HAP-1 (cell line): ENCODE data around the gene SLC6A9.

Experiments used
- DNase-seq, 2 experiments: peaks; one replicate each; pipeline ENCODE4 v3.0.0-alpha.2; 2016 to 2020; ENCODE audit warnings: low spot score in 2 of 2
- H3K27me3 ChIP-seq: fragments of 250-450 bp; sonication (Bioruptor Pico); 2 replicates; pipeline ENCODE4 v1.5.1; 2020; ENCODE audit warnings: low read depth, mild to moderate bottlenecking, moderate library complexity
- H3K36me3 ChIP-seq: fragments of 250-450 bp; sonication (Bioruptor Pico); replicated peaks from 2 replicates; pipeline ENCODE4 v1.5.1; 2020; ENCODE audit warnings: mild to moderate bottlenecking
- H3K4me1 ChIP-seq: fragments of 250-450 bp; sonication (Bioruptor Pico); 2 replicates; pipeline ENCODE4 v1.5.1; 2020; ENCODE audit warnings: mild to moderate bottlenecking
- H3K4me3 ChIP-seq: fragments of 250-450 bp; sonication (Bioruptor Pico); 2 replicates; pipeline ENCODE4 v1.5.1; 2020; ENCODE audit warnings: mild to moderate bottlenecking, moderate library complexity
- H3K9me3 ChIP-seq: fragments of 250-450 bp; sonication (Bioruptor Pico); 2 replicates; pipeline ENCODE4 v1.5.1; 2020; ENCODE audit warnings: mild to moderate bottlenecking, moderate library complexity
- in situ Hi-C: fragments of 300-500 bp; cut with MboI; formaldehyde crosslinking; loops from 3 replicates; pipeline ENCODE4 v1.14.3; 2020; ENCODE audit warnings: low sequenced_read_pairs, inconsistent platforms, mixed read lengths

SLC6A9 gene

DNA sequence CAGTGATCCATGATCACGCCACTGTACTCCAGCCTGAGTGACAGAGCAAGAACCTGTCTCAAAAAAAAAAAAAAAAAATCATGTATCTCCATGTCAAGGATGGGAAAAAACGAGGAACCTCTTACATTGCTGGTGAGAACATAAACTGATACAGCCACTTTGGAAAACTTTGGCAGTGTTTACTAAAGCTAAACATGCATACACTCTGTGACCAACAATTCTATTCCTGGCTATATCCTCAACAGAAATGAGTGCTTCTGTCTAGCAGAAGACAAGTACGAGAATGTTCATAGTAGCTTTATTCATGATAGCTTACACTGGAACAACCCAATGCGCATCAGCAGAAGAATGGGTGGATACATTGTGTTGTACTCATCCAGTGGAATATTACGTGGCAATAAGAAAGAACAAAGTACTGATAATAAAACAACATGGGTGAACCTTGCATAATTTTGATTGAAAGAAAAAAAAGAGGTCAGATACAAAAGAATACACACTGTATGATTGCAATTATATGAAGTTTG is 31.5 kb upstream of the SLC6A9 start:
- DNase-seq, result no peak
- in situ Hi-C loops, result loop anchor here (25.0 kb wide), 1 partner anchor 825 kb away; no protein-coding TSS in a partner anchor
- Histone ChIP-seq H3K4me1 (no peaks in the 10 kb centered on the region), H3K36me3 (no peaks in the 10 kb centered on the region), H3K27me3 (peaks cover 19% of the 10 kb centered on the region), H3K9me3 (no peaks in the 10 kb centered on the region), H3K4me3 (no peak overlapping the region)

- Histone ChIP-seq H3K4me1 (no peaks in the 10 kb centered on the region), H3K27me3 (peaks cover 16% of the 10 kb centered on the region), H3K36me3 (no peaks in the 10 kb centered on the region), H3K4me3 (no peak overlapping the region), H3K9me3 (no peaks in the 10 kb centered on the region)
- in situ Hi-C loops, result loop anchor here (25.0 kb wide), 1 partner anchor 825 kb away; no protein-coding TSS in a partner anchor
- DNase-seq, result no peak
These were observed 30.6 kb upstream of the SLC6A9 start for GRCh38 chr1:44061857-44062256.

GRCh38 chr1:44060830-44061267 is 29.6 kb upstream of the SLC6A9 start:
- Histone ChIP-seq H3K36me3 (no peaks in the 10 kb centered on the region), H3K4me3 (no peak overlapping the region), H3K9me3 (no peaks in the 10 kb centered on the region), H3K27me3 (peaks cover 16% of the 10 kb centered on the region), H3K4me1 (no peaks in the 10 kb centered on the region)
- DNase-seq, result no peak
- in situ Hi-C loops, result loop anchor here (25.0 kb wide), 1 partner anchor 824 kb away; no protein-coding TSS in a partner anchor

DNA sequence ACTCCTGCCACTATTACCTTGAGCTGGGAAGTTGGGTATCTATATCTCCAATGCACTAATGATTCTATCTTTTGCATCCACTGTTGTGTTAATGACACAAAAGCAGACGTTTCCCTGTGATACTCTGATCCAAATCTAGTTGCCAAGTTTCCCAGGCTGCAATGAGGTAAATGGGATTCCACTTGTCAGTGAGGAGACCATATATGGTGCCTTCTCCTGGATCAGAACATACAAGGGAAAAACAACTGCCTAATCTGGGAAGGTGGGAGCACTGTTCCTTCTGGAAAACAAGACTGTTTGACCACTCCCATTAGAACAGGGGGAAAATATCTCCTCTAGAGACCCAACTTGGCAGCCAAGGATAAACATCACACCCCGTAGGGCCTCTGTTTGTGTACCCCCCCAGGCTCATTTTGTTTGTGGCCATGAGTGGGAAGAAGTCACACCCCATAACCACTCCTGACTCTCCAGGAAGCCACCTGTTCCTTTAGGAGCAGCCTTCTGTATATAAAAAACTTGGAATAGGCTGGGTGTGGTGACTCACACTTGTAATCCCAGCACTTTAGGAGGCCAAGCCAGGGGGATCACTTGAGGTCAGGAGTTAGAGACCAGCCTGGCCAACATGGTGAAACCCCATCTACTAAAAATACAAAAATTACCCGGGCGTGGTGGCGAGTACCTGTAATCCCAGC is 28.5 kb upstream of the SLC6A9 start:
- peaks cover 16% of the 10 kb centered on the region for H3K27me3 ChIP-seq
- in situ Hi-C loops, result loop anchor here (25.0 kb wide), 1 partner anchor 823 kb away; no protein-coding TSS in a partner anchor

DNA sequence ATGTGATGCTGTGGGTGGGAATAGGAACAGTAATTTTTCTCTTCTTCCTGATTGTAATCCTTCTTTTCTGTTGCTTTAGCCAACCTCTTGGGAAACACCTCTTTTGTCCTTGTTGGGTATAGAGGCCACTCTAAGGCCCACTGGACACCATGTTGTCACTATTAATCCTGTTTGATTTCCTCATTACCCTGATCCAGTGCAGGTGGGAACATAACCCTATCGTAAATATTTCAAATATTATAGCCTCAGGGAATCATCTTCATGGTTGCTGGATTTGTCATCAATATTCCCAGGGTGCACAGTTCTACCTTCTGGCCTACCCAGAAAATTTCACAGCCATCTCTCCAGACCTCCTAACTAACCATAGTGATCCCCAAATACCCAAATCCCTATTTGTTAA is 27.9 kb upstream of the SLC6A9 start:
- Histone ChIP-seq H3K4me1 (no peaks in the 10 kb centered on the region), H3K27me3 (peaks cover 13% of the 10 kb centered on the region), H3K9me3 (no peaks in the 10 kb centered on the region), H3K4me3 (no peak overlapping the region), H3K36me3 (no peaks in the 10 kb centered on the region)
- in situ Hi-C loops, result loop anchor here (25.0 kb wide), 1 partner anchor 822 kb away; no protein-coding TSS in a partner anchor
- no peak for DNase-seq

More for the DNA sequence above, 28.5 kb upstream of the SLC6A9 start:
- no peaks in the 10 kb centered on the region for H3K9me3 ChIP-seq
- H3K4me3 ChIP-seq, result no peak overlapping the region
- H3K4me1 ChIP-seq, result no peaks in the 10 kb centered on the region
- no peaks in the 10 kb centered on the region for H3K36me3 ChIP-seq
- no peak for DNase-seq

DNA sequence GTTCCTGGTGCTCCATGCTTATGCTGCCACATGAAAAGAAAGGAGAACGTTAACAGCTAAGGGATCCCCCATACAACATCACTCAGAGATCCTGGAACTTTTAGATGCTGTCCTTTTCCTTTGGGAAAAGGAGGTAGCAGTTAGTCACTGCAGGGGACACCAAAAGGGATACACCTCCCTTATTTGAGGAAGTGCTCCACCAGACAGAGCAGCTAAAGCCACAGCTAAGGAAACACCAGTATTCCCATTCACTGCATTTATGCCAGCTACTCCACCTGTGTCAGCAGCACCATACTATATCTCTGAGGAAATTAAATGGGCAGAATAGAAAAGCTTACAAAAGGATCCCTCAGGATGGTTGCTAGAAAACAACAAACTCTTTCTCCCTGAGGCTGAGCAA is 26.0 kb upstream of the SLC6A9 start:
- Histone ChIP-seq H3K36me3 (no peaks in the 10 kb centered on the region), H3K27me3 (no peaks in the 10 kb centered on the region; the same call in 1 of the 2 replicates), H3K4me3 (no peak overlapping the region), H3K4me1 (no peaks in the 10 kb centered on the region), H3K9me3 (no peaks in the 10 kb centered on the region)
- in situ Hi-C loops, result loop anchor here (25.0 kb wide), 1 partner anchor 820 kb away; no protein-coding TSS in a partner anchor
- DNase-seq, result no peak

DNA sequence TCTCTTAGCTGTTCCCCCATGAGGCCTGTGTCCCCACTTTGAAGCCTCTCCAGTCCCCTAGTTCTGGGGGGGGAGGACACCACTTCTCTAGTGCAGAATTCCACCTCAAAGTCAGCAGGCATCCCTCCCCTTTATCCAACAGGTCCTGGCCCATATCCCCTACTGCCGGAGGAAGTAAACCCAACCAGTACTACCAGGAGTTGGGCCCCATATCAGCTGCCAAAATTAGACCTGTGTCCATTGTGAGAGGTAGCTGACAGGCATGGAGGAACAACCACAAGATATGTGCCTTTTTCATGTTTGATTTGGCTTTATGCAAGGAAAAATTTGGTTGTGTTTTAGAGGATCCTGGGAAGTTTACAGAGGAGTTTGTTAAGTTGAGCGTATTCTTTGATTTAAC is 22.1 kb upstream of the SLC6A9 start:
- Histone ChIP-seq H3K4me3 (no peak overlapping the region), H3K4me1 (no peaks in the 10 kb centered on the region), H3K27me3 (no peaks in the 10 kb centered on the region; the same call in 1 of the 2 replicates), H3K9me3 (no peaks in the 10 kb centered on the region), H3K36me3 (no peaks in the 10 kb centered on the region)
- DNase-seq, result no peak
- in situ Hi-C loops, result loop anchor here (25.0 kb wide), 1 partner anchor 816 kb away; no protein-coding TSS in a partner anchor

GRCh38 chr1:44050261-44050660 is 19.0 kb upstream of the SLC6A9 start:
- in situ Hi-C loops, result loop anchor here (25.0 kb wide), 1 partner anchor 813 kb away; no protein-coding TSS in a partner anchor
- no peak for DNase-seq
- H3K4me3 ChIP-seq, result no peak overlapping the region
- no peaks in the 10 kb centered on the region; the same call in 1 of the 2 replicates for H3K27me3 ChIP-seq
- H3K4me1 ChIP-seq, result no peaks in the 10 kb centered on the region
- no peaks in the 10 kb centered on the region for H3K9me3 ChIP-seq
- H3K36me3 ChIP-seq, result no peaks in the 10 kb centered on the region

DNA sequence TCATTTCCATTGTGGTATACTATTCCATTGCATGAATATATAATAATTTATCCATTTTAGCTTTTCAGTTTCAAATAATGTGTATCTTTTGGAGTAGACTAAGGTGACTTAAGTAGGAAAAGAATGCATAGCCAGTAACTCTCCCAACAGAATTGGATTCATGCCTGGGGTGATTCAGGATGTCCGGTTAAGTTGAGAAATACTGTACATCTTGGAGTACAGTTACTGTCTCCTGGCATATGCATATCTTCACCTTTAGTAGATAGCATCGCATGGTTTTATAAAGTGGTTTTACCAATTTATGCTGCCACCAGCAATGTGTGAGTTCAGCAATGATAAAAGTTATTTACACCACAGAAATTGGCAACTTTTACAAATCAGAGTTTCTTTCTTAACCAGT is 18.6 kb upstream of the SLC6A9 start:
- H3K4me1 ChIP-seq, result no peaks in the 10 kb centered on the region
- no peaks in the 10 kb centered on the region for H3K27me3 ChIP-seq
- H3K36me3 ChIP-seq, result no peaks in the 10 kb centered on the region
- H3K4me3 ChIP-seq, result no peak overlapping the region
- no peak for DNase-seq
- no peaks in the 10 kb centered on the region for H3K9me3 ChIP-seq
- in situ Hi-C loops, result loop anchor here (25.0 kb wide), 2 partner anchors 288 to 813 kb away; no protein-coding TSS in a partner anchor

- DNase-seq, result no peak
- in situ Hi-C loops, result loop anchor here (25.0 kb wide), 1 partner anchor 286 kb away; no protein-coding TSS in a partner anchor
- Histone ChIP-seq H3K9me3 (no peaks in the 10 kb centered on the region), H3K27me3 (no peaks in the 10 kb centered on the region), H3K36me3 (no peaks in the 10 kb centered on the region), H3K4me3 (no peak overlapping the region), H3K4me1 (no peaks in the 10 kb centered on the region)
These were observed 17.4 kb upstream of the SLC6A9 start for GRCh38 chr1:44048532-44049215.

GRCh38 chr1:44047131-44047530 is 15.9 kb upstream of the SLC6A9 start:
- Histone ChIP-seq H3K36me3 (no peaks in the 10 kb centered on the region), H3K4me3 (no peak overlapping the region), H3K9me3 (no peaks in the 10 kb centered on the region), H3K27me3 (no peaks in the 10 kb centered on the region), H3K4me1 (no peaks in the 10 kb centered on the region)
- in situ Hi-C loops, result loop anchor here (25.0 kb wide), 1 partner anchor 285 kb away; no protein-coding TSS in a partner anchor
- DNase-seq, result no peak

DNA sequence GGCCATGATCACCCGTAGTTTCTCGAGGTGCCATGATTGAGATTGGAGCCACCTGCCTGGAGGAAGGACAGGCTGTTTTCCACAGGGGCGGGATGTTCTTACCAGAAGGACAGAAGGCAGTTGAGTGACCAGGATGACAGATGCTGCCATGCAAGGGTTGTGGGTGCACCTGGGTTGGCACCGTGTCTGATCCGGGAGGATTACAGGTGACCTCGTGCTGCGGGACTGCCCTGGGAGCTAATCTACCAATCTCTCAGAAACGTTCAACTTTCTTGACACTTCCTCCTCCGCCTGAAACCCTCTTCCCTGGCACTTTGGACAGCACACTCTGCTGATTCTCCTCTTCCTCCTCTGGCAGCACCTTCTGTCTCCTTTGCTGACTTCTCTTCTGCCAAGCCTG is 13.8 kb upstream of the SLC6A9 start:
- H3K36me3 ChIP-seq, result no peaks in the 10 kb centered on the region
- DNase-seq, result no peak
- H3K27me3 ChIP-seq, result no peaks in the 10 kb centered on the region
- no peaks in the 10 kb centered on the region for H3K4me1 ChIP-seq
- H3K4me3 ChIP-seq, result no peak overlapping the region
- in situ Hi-C loops, result loop anchor here (25.0 kb wide), 1 partner anchor 283 kb away; no protein-coding TSS in a partner anchor
- H3K9me3 ChIP-seq, result no peaks in the 10 kb centered on the region

DNA sequence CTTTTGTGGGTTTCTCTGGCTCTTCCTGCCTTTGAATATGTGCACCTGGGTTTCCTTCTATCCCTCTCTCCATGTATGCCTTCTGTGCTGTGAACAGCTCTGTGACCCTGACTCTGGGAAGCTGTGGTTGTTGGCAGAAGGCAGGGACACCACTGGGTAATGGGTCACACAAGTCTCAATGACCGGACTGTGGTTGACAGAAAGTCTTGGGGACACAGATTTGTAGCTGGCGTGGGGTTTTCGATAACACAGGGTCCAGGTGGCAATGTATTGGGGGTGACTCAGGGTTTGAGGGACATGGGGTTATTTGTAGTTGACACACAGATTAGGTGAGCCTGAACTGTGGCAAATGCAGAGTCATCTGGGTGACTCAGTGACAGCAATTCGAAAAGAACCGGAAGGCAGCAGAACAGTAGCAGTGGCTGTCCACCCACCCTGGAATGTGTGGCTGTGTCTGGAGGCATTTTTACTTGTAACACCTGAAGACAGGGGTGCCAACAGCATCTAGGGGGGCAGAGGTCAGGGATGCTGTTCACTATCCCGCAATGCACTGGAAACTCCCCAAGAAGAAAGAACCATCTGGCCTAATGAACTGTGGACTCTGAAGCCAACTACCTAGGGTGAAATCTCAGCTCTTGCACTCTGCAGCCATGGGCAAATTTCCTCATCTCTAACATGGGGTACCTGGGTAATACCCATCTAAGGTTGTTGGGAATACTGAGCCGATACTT is 13.0 kb upstream of the SLC6A9 start:
- H3K4me1 ChIP-seq, result no peaks in the 10 kb centered on the region

More for the DNA sequence above, 13.0 kb upstream of the SLC6A9 start:
- in situ Hi-C loops, result loop anchor here (25.0 kb wide), 1 partner anchor 282 kb away; no protein-coding TSS in a partner anchor
- DNase-seq, result no peak
- Histone ChIP-seq H3K36me3 (no peaks in the 10 kb centered on the region), H3K4me3 (no peak overlapping the region), H3K9me3 (no peaks in the 10 kb centered on the region), H3K27me3 (no peaks in the 10 kb centered on the region)
